ENCODE data around the gene LRRK1.

Gene LRRK1

GRCh38 chr15:101023501-101024072, 104.4 kb downstream of the LRRK1 start:
- DNase-seq (no peak), ATAC-seq (no peak)

GRCh38 chr15:101024073-101024695, 105.0 kb downstream of the LRRK1 start:
- DNase-seq, result no peak
- ATAC-seq, result no peak

DNA sequence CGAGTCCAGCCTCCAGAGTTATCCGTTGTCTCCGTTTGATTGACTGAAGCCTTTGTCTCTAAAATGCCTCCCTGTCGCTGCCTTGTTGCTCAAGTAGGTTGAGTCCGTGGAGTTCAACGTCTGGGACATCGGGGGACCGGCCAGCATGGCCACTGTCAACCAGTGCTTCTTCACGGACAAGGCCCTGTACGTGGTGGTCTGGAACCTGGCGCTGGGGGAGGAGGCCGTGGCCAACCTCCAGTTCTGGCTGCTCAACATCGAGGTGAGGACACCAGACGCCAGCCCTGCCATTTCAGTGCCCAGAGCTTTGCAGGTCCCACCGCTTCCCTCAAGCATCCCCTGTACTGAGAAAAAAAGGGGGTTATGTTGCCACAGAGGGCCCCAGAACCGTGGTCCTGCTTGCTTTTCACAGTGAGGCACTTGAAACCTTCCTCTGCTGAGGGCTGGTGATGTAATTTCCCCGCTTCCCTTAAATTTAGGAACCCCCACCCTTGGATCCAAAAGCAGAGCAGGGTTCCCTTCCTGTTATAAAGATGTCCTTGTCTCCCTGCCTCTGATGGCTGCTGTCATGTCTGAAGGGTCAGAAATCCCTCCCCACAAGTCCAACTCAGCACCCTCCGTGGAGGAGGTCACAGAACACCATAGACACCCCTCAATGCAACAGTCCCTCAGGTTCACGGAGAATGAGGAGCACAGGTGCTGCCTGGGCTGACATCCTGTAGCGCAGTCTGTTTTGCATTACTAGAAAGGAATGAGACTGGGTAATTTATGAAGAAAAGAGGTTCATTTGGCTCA, 105.7 kb downstream of the LRRK1 start:
- DNase-seq, result no peak

GRCh38 chr15:101025501-101025885, 106.3 kb downstream of the LRRK1 start:
- ATAC-seq, result no peak
- DNase-seq, result no peak

More for the DNA sequence above, 105.7 kb downstream of the LRRK1 start:
- ATAC-seq, result no peak

- DNase-seq (no peak), ATAC-seq (no peak)
Measured at GRCh38 chr15:101025896-101026631, 106.9 kb downstream of the LRRK1 start.

DNA sequence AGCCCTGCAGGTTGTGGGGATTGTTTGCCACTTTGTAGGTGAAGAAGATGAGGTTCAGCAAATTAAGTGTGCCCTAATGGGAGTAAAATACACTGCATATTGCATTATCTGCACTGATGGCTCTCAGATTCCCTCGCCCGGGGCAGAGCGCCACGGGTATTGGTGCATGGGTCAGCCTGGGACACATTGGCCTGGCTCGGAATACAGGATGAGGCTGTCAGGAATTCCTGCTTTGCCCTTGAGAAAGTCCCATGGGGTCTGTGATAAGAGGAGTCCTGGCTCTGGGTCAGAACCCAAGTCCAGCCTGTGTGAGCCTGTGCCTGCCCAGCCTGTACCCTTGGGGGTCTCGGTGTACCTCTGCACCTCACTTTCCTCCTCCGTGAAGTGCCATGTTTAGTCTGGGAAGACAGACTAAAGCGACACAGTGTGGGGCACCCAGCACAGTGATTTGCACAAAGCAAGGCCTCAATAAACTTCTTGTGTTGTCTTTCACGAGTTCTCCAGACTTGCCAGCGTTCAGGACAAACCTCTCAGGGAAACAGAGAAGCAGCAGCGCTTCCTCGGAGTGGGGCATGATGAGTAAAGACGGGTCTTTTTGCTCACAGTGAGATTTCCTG, 107.6 kb downstream of the LRRK1 start:
- DNase-seq, result no peak
- no peak for ATAC-seq

DNA sequence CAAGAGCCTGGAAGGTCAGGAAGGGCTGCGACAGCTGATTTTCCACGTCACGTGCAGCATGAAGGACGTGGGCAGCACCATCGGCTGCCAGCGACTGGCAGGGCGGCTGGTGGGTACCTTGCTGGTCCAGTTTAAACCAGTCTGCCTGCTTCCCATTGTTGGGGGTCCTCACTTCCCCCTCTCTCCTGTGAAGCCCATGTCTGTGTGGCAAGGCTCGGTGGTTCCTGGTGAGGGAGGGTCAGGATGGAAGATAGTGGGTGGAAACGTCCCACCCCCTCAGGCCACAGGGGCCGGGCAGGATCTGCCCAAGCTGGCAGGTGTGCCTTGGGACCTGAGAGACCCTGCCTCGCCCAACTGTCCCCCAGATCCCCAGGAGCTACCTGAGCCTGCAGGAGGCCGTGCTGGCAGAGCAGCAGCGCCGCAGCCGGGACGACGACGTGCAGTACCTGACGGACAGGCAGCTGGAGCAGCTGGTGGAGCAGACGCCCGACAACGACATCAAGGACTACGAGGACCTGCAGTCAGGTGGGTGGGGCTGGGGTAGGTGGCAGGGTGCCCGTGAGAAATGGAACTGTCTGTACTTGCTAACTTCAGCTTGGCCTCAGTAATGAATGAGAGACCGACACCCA, 108.2 kb downstream of the LRRK1 start:
- ATAC-seq (no peak), DNase-seq (no peak)

DNA sequence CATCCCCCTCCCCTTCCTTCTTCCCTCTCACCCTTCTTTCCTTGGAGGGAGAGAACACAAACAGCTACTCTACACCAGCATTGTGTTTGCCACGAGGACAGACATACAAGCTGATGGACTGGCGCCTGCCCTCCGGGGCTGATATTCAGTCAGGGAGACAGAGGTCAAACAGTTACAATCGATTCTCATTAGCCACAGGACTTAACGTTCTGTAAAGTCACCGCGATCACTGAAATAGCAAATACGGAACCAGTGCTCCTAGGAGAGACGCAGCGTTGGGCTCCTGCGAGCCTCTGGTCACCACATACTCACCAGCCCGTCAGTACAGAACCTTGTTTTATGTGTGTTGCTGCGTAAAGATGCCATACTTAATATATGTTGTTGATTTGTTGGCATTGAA, 108.8 kb downstream of the LRRK1 start:
- ATAC-seq (no peak), DNase-seq (no peak)

GRCh38 chr15:101028321-101028720, 109.2 kb downstream of the LRRK1 start:
- no peak for DNase-seq
- no peak for ATAC-seq

GRCh38 chr15:101028772-101029438, 109.7 kb downstream of the LRRK1 start:
- ATAC-seq, result no peak
- no peak for DNase-seq

GRCh38 chr15:101029971-101030661, 111.0 kb downstream of the LRRK1 start:
- ATAC-seq, result no peak
- no peak for DNase-seq

- ATAC-seq (no peak), DNase-seq (no peak)
Measured at GRCh38 chr15:101031213-101031612, 112.1 kb downstream of the LRRK1 start.

GRCh38 chr15:101033801-101034200, 114.6 kb downstream of the LRRK1 start:
- DNase-seq (no peak), ATAC-seq (no peak)

DNA sequence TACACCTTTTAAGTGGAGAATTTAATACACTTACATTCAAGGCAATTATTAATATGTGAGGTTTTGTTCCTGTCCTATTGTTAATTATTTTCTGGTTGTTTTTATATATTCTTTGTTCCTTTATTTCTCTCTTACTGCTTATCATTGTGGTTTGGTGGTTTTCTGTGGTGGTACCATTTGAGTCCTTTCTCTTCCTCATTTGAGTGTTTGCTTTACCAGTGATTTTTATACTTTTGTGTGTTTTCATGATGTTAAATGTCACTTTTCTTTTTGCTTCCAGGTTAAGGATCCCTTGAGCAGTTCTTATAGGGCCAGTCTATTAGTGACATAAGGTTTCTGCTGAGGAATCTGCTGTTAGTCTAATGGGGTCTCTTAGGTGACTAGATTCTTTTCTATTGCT, 116.5 kb downstream of the LRRK1 start:
- DNase-seq, result no peak
- ATAC-seq, result no peak

- no peak for ATAC-seq
- no peak for DNase-seq
Measured at GRCh38 chr15:101036189-101036588, 117.0 kb downstream of the LRRK1 start.

DNA sequence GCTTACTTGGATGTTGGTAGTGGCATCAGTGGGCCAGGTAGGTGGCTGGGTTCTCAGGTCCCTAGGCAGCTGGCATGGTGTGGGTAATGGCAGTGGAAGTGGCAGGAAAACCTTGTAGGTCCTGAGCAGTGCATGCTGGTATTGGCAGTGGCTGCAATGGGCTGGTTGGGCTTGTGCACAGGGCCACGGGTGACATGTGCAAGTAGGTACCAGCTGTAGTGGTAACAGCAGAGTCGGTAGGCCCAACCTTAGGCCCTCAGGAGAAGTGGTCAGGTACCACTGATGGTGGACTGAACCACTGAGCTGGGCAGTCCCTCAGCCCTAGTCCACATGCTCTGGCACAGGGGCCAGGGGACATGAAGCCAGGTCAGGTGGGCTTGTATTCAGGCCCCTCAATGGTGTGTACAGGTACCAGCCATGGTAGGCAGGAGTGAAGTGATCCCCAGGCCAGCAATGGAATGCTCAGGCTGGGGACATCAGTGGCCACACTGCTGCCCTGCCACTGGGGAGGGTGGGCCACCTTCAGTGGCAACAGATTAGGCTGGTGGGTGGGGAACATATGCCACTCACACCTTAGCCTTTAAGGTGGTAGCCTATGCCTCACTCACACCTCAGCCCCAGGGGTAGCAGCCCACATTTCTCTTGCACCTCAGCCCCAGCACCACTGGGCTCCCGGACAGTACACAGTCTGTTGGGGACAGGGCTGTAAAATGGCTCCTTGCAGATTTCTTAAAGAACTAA, 118.1 kb downstream of the LRRK1 start:
- ATAC-seq (no peak), DNase-seq (no peak)

DNA sequence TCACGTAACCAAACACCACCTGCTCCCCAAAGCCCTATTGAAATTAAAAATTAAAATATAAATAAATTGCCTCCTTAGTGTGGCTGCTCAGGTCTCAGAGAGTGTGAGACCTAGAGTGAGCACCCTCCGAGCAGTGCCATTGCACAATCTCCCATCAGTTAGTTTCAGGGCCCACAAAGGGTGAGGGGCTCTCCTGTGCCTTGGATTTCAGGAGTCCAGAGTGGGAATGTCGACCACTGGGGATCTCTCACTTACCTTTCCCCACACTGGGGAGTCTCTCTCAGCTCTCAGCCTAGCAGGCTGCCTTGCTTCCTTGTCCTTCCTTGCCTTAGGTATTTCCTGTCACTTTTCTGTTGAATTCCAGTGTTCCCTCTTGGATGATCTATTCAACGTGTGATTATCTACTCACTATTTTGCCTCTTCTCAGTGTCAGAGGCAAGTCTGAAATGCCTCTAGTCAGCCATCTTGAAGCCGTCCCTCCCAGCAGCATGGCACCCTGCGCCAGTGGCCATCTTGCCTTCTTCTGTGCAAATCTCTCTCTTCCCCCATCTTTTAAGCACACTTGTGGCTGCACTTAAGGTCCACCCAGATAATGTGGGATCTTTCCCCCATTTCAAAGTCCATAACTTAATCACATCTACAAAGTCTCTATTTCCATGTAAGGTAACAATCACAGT, 119.3 kb downstream of the LRRK1 start:
- DNase-seq, result no peak
- ATAC-seq, result no peak

- ATAC-seq (no peak), DNase-seq (no peak)
Measured at GRCh38 chr15:101039461-101039860, 120.3 kb downstream of the LRRK1 start.

DNA sequence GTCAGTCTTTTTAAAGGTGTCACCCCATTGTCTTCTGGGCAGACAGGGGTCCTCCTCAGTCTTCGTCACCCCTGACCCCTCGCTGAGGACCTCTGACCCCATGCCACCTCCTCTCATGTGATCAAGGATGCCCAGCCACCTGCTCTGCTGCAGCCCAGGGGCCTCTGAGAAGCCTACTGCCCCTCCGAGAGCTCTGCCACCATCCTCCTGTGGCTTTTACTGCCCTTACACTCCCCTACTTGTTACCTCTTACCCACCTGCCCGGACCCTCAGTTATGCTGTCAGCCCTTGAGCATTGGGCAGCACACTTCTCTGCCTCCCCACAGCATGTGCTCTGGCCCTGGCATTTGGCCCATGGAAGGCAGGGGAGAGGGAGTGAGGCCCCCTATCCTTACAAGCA, 123.2 kb downstream of the LRRK1 start:
- no peak for ATAC-seq

More for the DNA sequence above, 123.2 kb downstream of the LRRK1 start:
- no peak for DNase-seq

Measured in stimulated activated naive CD8-positive, alpha-beta T cell treated with anti-CD3 and anti-CD28 coated beads, Interleukin-15, Interleukin-2, amounts not matched to agents 100 U/mL and 50 U/mL, for 24 hours (primary cell).